OCI-LY7 (cell line): ENCODE data around the gene ZNF396. TPM values are rescaled to one million over a fixed set of nuclear protein-coding genes. Genes with fewer than 3 reads are reported as not detected.

ENCODE experiments used
- BruUV-seq: library from RNA; stranded (reverse); fragments of 400-500 nt; replicated peaks from 2 replicates; lab custom pipeline; 2021; lab: Mats Ljungman, UMichigan
- CTCF ChIA-PET: fragments of 300-600 bp; sonication (Branson Sonifier 250); formaldehyde crosslinking; loops from one replicate; lab custom pipeline; 2022; ENCODE audit warnings: antibody characterized with exemption; ENCODE audit not compliant: unreplicated experiment; lab: Charles Lee
- POLR2A ChIA-PET: fragments of 300-600 bp; sonication (Branson Sonifier 250); formaldehyde crosslinking; loops from one replicate; lab custom pipeline; 2022; ENCODE audit warnings: antibody characterized with exemption; lab: Charles Lee
- DNase-seq: peaks from one replicate; pipeline ENCODE4 v3.0.0-alpha.2; 2015; ENCODE audit warnings: low spot score
- H2AFZ ChIP-seq: fragments of 200-600 bp; sonication (generic), shearing (Covaris generic); 2 replicates; pipeline ENCODE4 v1.6.1; 2014; ENCODE audit warnings: mild to moderate bottlenecking, antibody characterized with exemption, low read length, moderate library complexity
- H3K27ac ChIP-seq: fragments of 200-600 bp; sonication (generic); 2 replicates; pipeline ENCODE4 v1.5.1; 2014; ENCODE audit warnings: mixed run types, low read depth, mild to moderate bottlenecking, moderate library complexity, low read length, inconsistent platforms; ENCODE audit not compliant: poor library complexity, severe bottlenecking
- H3K36me3 ChIP-seq: fragments of 200-600 bp; sonication (generic); 2 replicates; pipeline ENCODE4 v1.6.1; 2014; ENCODE audit warnings: mild to moderate bottlenecking, antibody characterized with exemption, low read length, moderate library complexity, mixed read lengths; ENCODE audit not compliant: insufficient read depth
- H3K4me1 ChIP-seq: fragments of 200-600 bp; sonication (generic); 2 replicates; pipeline ENCODE4 v1.5.1; 2014; ENCODE audit warnings: mild to moderate bottlenecking, low read length; ENCODE audit not compliant: insufficient read depth, poor library complexity, severe bottlenecking
- H3K4me2 ChIP-seq: fragments of 200-600 bp; sonication (generic); 2 replicates; pipeline ENCODE4 v1.6.1; 2014; ENCODE audit warnings: mild to moderate bottlenecking, low read length
- H3K4me3 ChIP-seq: fragments of 200-600 bp; sonication (generic); 2 replicates; pipeline ENCODE4 v1.5.1; 2014; ENCODE audit warnings: mild to moderate bottlenecking, low read depth, low read length; ENCODE audit not compliant: poor library complexity, severe bottlenecking
- H3K79me2 ChIP-seq: fragments of 200-600 bp; sonication (generic); 2 replicates; pipeline ENCODE4 v1.6.1; 2016; ENCODE audit warnings: low read depth, mild to moderate bottlenecking, low read length, moderate library complexity, mixed read lengths; ENCODE audit not compliant: insufficient read depth
- H3K9me2 ChIP-seq: fragments of 200-600 bp; sonication (generic); 2 replicates; pipeline ENCODE4 v1.6.1; 2016; ENCODE audit warnings: mild to moderate bottlenecking, low read length, mixed read lengths; ENCODE audit not compliant: insufficient read depth
- H3K9me3 ChIP-seq: fragments of 200-600 bp; sonication (generic); 2 replicates; pipeline ENCODE4 v1.6.1; 2014; ENCODE audit warnings: mild to moderate bottlenecking, mixed run types, low read length, mixed read lengths
- H4K20me1 ChIP-seq: fragments of 200-600 bp; sonication (generic); 2 replicates; pipeline ENCODE4 v1.6.1; 2014; ENCODE audit warnings: mild to moderate bottlenecking, antibody characterized with exemption, low read length, moderate library complexity, mixed read lengths; ENCODE audit not compliant: insufficient read depth
- CTCF ChIP-seq: fragments of 200-600 bp; sonication (generic); conservative IDR thresholded peaks from 2 replicates; pipeline ENCODE4 v1.5.1; 2014; ENCODE audit warnings: mild to moderate bottlenecking, antibody characterized with exemption, low read length, moderate library complexity, mixed read lengths
- EZH2phosphoT487 ChIP-seq: fragments of 200-600 bp; sonication (generic); IDR thresholded peaks from 2 replicates; pipeline ENCODE4 v1.6.1; 2018; ENCODE audit warnings: low read depth, borderline replicate concordance, mild to moderate bottlenecking, mixed run types, antibody characterized with exemption, low read length, moderate library complexity, mixed read lengths
- intact Hi-C: fragments of 100-400 bp; cut with micrococcal nuclease; formaldehyde crosslinking; loops from one replicate; pipeline ENCODE4 v1.10.0; 2022; ENCODE audit not compliant: unreplicated experiment
- total RNA-seq, 2 experiments: library from RNA; depleted of rRNA in 1 of 2; stranded (reverse); fragments of >200 nt in 1 of 2; shearing (Covaris generic) in 1 of 2; gene quantifications; 2 replicates each; pipeline ENCODE4 v1.2.3, GENCODE V29; 2014 to 2022

ZNF396 gene
- total RNA-seq, 2 experiments from 2014 or later = 0.38 to 1.1 TPM

DNA sequence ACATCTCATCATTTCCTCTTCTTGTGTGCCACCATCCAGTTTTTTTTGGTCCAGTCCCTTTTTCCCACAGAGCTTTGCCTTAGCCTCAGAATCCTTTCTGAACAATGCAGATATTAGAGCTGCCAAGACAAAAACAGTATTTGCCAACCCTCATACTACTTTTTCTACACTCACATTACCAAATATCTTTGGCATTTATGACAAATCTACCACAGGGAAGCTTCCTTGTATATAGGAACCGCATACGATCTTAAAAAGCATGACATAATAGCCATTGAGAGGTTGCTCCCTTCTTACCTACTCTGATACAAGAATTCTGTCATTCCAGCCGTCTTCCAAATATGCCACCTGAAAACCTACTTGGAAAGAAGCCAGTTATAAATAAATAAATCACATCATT, 42.3 kb downstream of the ZNF396 start:
- Histone ChIP-seq H3K4me3 (no peak overlapping the region), H3K9me3 (0 out of 2 replicates have a peak, but pooled peaks cover 4% of the 10 kb centered on the region), H3K4me1 (no peaks in the 10 kb centered on the region), H3K79me2 (peaks cover 8% of the 10 kb centered on the region; the same call in 1 of the 2 replicates), H3K36me3 (peaks cover 82% of the 10 kb centered on the region), H3K9me2 (no peaks in the 10 kb centered on the region), H2AFZ (no peak overlapping the region), H3K27ac (no peak overlapping the region), H4K20me1 (no peaks in the 10 kb centered on the region), H3K4me2 (no peak overlapping the region)
- BruUV-seq = no TSS peak
- DNase-seq = no peak
- intact Hi-C loops = loop anchor here (2.0 kb wide), 1 partner anchor 44 kb away; the partner anchor contains the start of gene ZSCAN30
- TF ChIP-seq EZH2phosphoT487 (no peak), CTCF (no peak)
- ChIA-PET POLR2A (interaction anchor here (0.8 kb wide), 1 partner anchor 34 kb away, joined by 3 read pairs; no protein-coding TSS in a partner anchor), CTCF (no interaction called here)

GRCh38 chr18:35334212-35334611, 42.9 kb downstream of the ZNF396 start:
- H4K20me1 ChIP-seq = no peaks in the 10 kb centered on the region
- POLR2A ChIA-PET = interaction anchor here (0.8 kb wide), 1 partner anchor 33 kb away, joined by 3 read pairs; no protein-coding TSS in a partner anchor
- peaks cover 8% of the 10 kb centered on the region; the same call in 1 of the 2 replicates for H3K79me2 ChIP-seq
- H3K36me3 ChIP-seq = peaks cover 75% of the 10 kb centered on the region
- CTCF ChIA-PET = no interaction called here
- H3K27ac ChIP-seq = no peak overlapping the region
- H3K4me3 ChIP-seq = no peak overlapping the region
- H3K9me2 ChIP-seq = no peaks in the 10 kb centered on the region
- TF ChIP-seq CTCF = no peak
- no peak for TF ChIP-seq EZH2phosphoT487
- BruUV-seq = no TSS peak
- 0 out of 2 replicates have a peak, but pooled peaks cover 4% of the 10 kb centered on the region for H3K9me3 ChIP-seq
- no peak overlapping the region for H3K4me2 ChIP-seq
- H3K4me1 ChIP-seq = no peaks in the 10 kb centered on the region
- no peak overlapping the region for H2AFZ ChIP-seq
- intact Hi-C loops = loop anchor here (2.0 kb wide), 1 partner anchor 43 kb away; the partner anchor contains the start of gene ZSCAN30
- no peak for DNase-seq

- intact Hi-C loops = no loop called here
- no peaks in the 10 kb centered on the region for H3K4me1 ChIP-seq
- POLR2A ChIA-PET = no interaction called here
- H2AFZ ChIP-seq = no peak overlapping the region
- no TSS peak for BruUV-seq
- H3K27ac ChIP-seq = no peak overlapping the region
- H3K4me2 ChIP-seq = no peak overlapping the region
- H3K9me3 ChIP-seq = 0 out of 2 replicates have a peak, but pooled peaks cover 4% of the 10 kb centered on the region
- H3K9me2 ChIP-seq = no peaks in the 10 kb centered on the region
- TF ChIP-seq EZH2phosphoT487 = no peak
- no peak for TF ChIP-seq CTCF
- no peak for DNase-seq
- H3K4me3 ChIP-seq = no peak overlapping the region
- CTCF ChIA-PET = no interaction called here
- H4K20me1 ChIP-seq = no peaks in the 10 kb centered on the region
- peaks cover 4% of the 10 kb centered on the region; the same call in 1 of the 2 replicates for H3K79me2 ChIP-seq
- peaks cover 49% of the 10 kb centered on the region for H3K36me3 ChIP-seq
Measured at GRCh38 chr18:35331367-35332087, 45.6 kb downstream of the ZNF396 start.
